AG04449 (cell line): ENCODE results near the gene BFAR.

Experiments
- CTCF ChIA-PET: fragments of 350-600 bp; formaldehyde crosslinking; extraction: SDS; loops from one replicate; lab custom pipeline; 2021; ENCODE audit warnings: antibody characterized with exemption; lab: Yijun Ruan, JAX
- POLR2A ChIA-PET: fragments of 400-600, 350-600 bp; formaldehyde crosslinking; extraction: SDS; loops from one replicate; lab custom pipeline; 2020; ENCODE audit warnings: antibody characterized with exemption, inconsistent platforms; lab: Yijun Ruan, JAX
- DNase-seq: peaks from one replicate; pipeline ENCODE4 v3.0.0-alpha.2; 2010; ENCODE audit warnings: low read depth, low spot score
- H3K4me3 ChIP-seq: 2 replicates; pipeline ENCODE4 v1.5.1; 2011; ENCODE audit warnings: low read depth, mild to moderate bottlenecking, control low read depth, low read length
- CTCF ChIP-seq: IDR thresholded peaks from one replicate; pipeline ENCODE4 v1.5.1; 2011; ENCODE audit warnings: mild to moderate bottlenecking, moderate library complexity, low read length, control low read depth, inconsistent platforms; ENCODE audit not compliant: insufficient read depth; ENCODE audit errors: missing control alignments

The BFAR gene

GRCh38 chr16:14632693-14633569 is at the start of gene BFAR:
Gene BFAR, plus strand, starts transcription at chr16:14632951. Its CDS starts 11,396 bp downstream, at chr16:14644347.
- peak within 1 kb of the TSS; percentile 89 for H3K4me3 ChIP-seq
- ChIA-PET CTCF (no interaction called here), POLR2A (interaction anchor here (0.6 kb wide), 1 partner anchor 70 kb away, joined by 4 read pairs; no protein-coding TSS in a partner anchor)
- peak; percentile 56 for DNase-seq
- no peak for TF ChIP-seq CTCF

GRCh38 chr16:14585287-14585686 is 47.5 kb upstream of the BFAR start:
- H3K4me3 ChIP-seq, result no peak overlapping the region
- DNase-seq, result no peak
- POLR2A ChIA-PET, result no interaction called here
- no peak for TF ChIP-seq CTCF
- CTCF ChIA-PET, result interaction anchor here (1.0 to 1.3 kb wide), 2 partner anchors 68 to 335 kb away, joined by 3 to 9 read pairs; no protein-coding TSS in a partner anchor

- ChIA-PET CTCF (interaction anchor here (1.0 to 5.5 kb wide), 6 partner anchors 9 to 667 kb away, joined by 3 to 28 read pairs (median 4); no protein-coding TSS in a partner anchor), POLR2A (no interaction called here)
- no peak overlapping the region for H3K4me3 ChIP-seq
- no peak for DNase-seq
- no peak for TF ChIP-seq CTCF
Measured at GRCh38 chr16:14586637-14587305, 46.0 kb upstream of the BFAR start.

- TF ChIP-seq CTCF, result peak; percentile 13
- H3K4me3 ChIP-seq, result no peak overlapping the region
- POLR2A ChIA-PET, result no interaction called here
- CTCF ChIA-PET, result interaction anchor here (0.6 to 7.6 kb wide), 19 partner anchors 9 to 676 kb away, joined by 3 to 55 read pairs (median 4); no protein-coding TSS in a partner anchor
- DNase-seq, result no peak
Measured at GRCh38 chr16:14600164-14600563, 32.6 kb upstream of the BFAR start.

GRCh38 chr16:14602443-14602963 is 30.2 kb upstream of the BFAR start:
- H3K4me3 ChIP-seq, result no peak overlapping the region
- CTCF ChIA-PET, result interaction anchor here (1.0 to 1.2 kb wide), 2 partner anchors 12 to 353 kb away, joined by 3 to 4 read pairs; no protein-coding TSS in a partner anchor
- POLR2A ChIA-PET, result no interaction called here
- no peak for DNase-seq
- TF ChIP-seq CTCF, result no peak
